LHCN-M2 (cell line): ENCODE data around the gene NRAS. TPM values are rescaled to one million over a fixed set of nuclear protein-coding genes. Genes with fewer than 3 reads are reported as not detected.
"Not testable (repeated sequence)": the region's sequence is repeated elsewhere in the genome, so short reads cannot be mapped to it uniquely, and the experiment has no call there.

Experiments used
- DNase-seq: peaks from one replicate; pipeline ENCODE4 v3.0.0-alpha.2; 2012; ENCODE audit warnings: low read depth
- polyA plus RNA-seq: library from polyadenylated mRNA; unstranded; fragments of >200 nt; gene quantifications from one replicate; pipeline ENCODE4 v1.2.1, GENCODE V29; 2012; ENCODE audit warnings: missing spikeins
- total RNA-seq: library from RNA; depleted of rRNA; stranded (reverse); fragments of >200 nt; gene quantifications from 2 replicates; pipeline ENCODE4 v1.2.3, GENCODE V29; 2014; rRNA removed

NRAS gene
- 68.9 and 72.8 TPM in 2 replicates for total RNA-seq
- 21.7 TPM for polyA plus RNA-seq

DNA sequence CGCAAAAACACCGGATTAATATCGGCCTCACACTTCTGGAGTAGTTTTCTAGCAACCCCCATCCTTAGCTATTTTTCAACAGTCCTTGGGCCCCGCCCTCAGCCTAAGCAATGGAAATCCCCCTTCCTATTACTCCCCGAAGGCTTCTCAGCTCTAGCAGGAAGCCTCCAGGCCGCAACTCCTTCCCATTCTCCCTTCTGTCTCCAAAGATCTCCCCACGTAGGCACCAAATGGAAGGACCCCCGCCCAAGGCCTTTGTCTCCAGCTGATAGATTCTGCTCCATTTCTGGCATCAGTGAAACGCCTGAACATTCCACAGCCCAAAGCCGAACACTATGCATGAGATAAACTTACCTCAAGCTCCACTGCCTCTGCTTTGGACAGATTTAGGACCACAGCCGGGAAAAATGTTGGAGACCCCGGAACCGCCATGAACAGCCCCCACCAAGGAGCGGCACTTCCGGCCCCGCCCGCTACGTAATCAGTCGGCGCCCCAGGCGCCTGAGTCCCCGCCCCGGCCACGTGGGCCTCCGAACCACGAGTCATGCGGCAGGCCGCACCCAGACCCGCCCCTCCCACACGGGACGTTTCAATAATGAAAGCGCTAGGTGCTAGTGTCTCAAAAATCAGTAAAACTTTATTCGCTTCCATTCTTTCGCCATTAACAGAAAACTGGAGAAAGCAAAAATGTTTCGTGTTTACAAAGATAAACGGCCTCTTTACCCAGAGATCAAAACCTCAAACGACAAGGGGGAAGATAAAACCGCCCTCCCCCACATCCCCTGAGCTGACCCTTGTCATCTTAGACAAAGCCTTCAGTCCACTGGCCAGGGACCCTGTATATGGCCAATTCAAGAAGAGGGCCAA, at the start of gene NRAS:
NRAS (minus strand) TSS at position 468 of the 867 bp plus-strand sequence. CDS start 611 bp downstream, outside the sequence.
- DNase-seq: peak; percentile 88

- DNase-seq: no peak
Observed at GRCh38 chr1:114764689-114765088, 48.1 kb upstream of the NRAS start.

GRCh38 chr1:114758256-114758832, 41.8 kb upstream of the NRAS start:
- peak; percentile 37 for DNase-seq

GRCh38 chr1:114757455-114758255, 41.1 kb upstream of the NRAS start, which contains the start of gene CSDE1:
CSDE1 (minus strand) TSS chr1:114757984; CDS start chr1:114739890, 18,094 bp downstream.
- DNase-seq: peak; percentile 98

- DNase-seq: peak; percentile 40
Observed at GRCh38 chr1:114756949-114757454, 40.4 kb upstream of the NRAS start.

GRCh38 chr1:114756009-114756892, 39.7 kb upstream of the NRAS start:
- peak; percentile 83 for DNase-seq

DNA sequence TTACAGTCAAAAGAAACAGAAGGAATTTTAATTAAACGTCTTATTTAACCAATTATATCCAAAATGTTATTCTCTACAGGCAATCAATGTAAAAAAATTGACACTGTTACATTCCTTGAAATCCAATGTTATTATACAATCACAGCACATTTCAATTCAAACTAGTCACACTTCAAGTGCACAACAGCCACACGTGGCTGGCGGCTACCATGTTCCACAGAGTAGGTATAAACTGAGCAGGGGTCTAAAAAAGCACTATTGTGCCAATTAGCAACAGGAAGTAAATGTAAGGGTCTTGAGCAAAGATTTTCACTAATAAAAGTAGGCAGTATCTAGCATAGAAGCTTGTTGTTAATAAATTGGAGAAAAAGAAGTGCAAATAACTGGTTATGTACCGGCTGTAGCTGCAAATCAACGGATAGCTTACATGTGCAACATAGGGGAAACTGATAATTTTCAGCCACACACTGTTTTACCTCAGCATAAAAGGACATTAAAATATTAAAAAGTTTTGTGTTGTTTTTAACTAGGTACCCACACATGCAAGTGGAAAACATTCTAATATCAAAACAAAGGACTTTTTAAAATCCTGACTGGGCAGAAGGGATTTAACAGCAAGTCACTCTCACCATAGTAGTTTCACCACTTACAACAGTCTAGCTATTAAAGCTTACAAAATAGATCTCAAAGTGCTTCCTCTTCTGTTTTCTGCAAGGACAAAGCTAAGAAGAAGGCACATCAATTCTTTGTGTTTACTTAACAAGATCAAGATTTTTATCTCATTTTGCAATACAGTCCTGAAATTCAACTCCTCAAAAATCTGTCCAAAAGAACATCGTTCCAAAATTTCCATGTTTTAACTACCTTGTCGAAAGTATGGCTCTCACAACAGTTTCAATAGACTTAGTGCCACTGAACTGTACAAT, 38.7 kb upstream of the NRAS start:
- no peak for DNase-seq

DNA sequence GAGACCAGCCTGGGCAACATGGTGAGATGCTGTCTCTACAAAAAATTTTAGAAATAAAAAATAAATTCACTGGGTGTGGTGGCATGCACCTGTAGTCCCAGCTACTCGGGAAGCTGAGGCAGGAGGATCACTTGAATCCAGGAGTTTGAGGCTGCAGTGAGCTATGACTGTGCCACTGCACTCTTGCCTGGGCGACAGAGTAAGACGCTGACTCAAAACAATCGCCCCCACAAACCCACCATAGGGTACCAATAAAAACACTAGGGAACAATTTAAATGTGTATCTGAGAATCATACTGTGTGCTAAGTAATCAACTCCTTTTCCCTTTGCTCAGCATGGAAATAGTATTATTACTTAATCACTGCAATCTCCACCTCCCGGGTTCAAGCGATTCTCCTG, 37.1 kb upstream of the NRAS start:
- DNase-seq: not testable (repeated sequence)

DNA sequence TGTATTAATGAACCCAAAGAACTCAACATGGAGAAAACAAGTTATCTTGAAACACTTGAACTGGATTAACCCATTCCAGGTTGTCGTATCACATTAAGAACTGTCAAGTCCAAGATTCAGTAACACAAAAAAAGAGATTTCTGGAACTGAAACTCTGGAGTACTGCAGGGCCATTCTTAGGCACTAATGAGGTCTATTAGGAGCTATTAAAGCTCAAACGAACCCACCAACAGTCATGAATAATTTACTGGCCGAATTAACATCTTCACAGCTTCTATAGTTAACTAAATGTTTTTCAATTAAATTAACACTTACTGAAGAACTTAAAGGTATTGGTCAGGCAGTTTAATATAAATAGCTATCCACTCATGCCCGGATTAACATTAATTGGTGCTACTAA, 36.6 kb upstream of the NRAS start:
- DNase-seq: no peak

- DNase-seq: peak; percentile 88
Observed at GRCh38 chr1:114750780-114751179, 34.2 kb upstream of the NRAS start.

DNA sequence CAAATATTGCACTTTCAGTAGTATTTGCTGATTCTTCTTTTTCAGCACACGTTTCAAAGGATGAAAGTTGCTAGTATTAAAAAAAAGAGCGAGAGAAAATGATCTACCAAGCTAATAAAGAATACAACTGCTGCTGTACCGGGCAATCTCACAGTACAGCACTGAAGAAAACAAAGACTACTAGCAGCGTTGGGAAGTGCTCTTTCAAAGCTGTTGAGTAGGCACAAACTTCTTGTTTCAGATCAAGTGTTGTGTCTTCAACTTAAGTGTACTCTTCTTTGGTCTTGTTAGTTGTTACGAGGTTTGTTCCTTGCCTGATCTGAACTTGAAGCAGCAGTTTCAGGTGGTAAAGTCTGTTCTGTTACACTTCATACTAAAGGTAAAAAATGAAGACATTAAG, 33.3 kb upstream of the NRAS start:
- no peak for DNase-seq

- DNase-seq: no peak
Observed at GRCh38 chr1:114746450-114747121, 30.0 kb upstream of the NRAS start.

GRCh38 chr1:114745291-114745690, 28.7 kb upstream of the NRAS start:
- DNase-seq: peak; percentile 70

- no peak for DNase-seq
Observed at GRCh38 chr1:114741963-114742746, 25.6 kb upstream of the NRAS start.

- DNase-seq: no peak
Observed at GRCh38 chr1:114740331-114740730, 23.8 kb upstream of the NRAS start.

DNA sequence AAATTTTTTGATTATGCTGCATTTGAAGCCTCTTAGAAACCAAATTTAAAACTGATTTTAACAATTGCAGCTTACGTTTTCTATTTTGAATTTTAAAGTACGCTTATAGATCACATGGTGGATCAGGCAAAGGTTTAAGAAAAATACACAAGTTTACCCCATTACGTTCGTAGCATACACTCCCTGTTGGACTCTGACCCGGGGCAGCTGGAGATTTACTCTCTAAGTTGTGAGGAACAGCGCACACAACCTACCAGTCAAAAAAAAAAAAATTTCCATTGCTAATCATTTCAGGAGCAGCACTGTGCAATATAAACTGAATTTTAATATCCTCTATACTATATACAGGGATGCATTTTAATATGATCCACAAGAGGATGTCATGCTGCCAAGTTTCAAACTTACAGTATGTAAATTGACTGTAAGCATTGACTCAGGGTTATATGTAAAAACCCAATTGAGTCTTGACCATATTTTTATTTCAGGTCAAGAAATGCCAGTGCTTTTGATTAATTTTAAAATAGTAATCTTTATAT, 20.8 kb upstream of the NRAS start:
- no peak for DNase-seq

DNA sequence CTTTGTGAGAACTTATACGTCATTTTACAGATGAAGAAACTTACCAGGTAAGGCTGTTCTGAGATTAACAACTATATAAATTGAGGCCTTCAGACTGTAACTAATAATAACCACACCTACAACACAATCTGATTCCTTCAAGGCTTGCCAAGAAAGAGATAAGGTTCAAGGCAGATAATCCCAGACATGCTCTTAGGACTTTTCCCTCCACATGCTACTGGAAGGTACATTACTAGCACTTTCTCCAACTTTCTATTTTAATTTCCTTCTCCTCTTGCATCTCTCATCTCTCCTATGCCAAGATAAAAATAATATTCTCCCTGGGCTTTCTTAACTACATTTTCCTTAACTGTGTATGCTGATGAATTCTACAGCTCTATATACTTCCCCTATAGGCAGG, 18.9 kb upstream of the NRAS start:
- no peak for DNase-seq

- DNase-seq: no peak
Observed at GRCh38 chr1:114729782-114730181, 13.2 kb upstream of the NRAS start.
